NOMO-1 treated with dmso at 0.1 percent for 144 hours (cell line): Measurements from ENCODE around the gene CHST11.

Source experiments
- DNase-seq: peaks from one replicate; lab custom pipeline; 2025; ENCODE audit not compliant: unreplicated experiment; lab: John Stamatoyannopoulos, UW

Gene CHST11

GRCh38 chr12:104427547-104427938 lies 29.2 kb upstream of the CHST11 start:
- no peak for DNase-seq

DNA sequence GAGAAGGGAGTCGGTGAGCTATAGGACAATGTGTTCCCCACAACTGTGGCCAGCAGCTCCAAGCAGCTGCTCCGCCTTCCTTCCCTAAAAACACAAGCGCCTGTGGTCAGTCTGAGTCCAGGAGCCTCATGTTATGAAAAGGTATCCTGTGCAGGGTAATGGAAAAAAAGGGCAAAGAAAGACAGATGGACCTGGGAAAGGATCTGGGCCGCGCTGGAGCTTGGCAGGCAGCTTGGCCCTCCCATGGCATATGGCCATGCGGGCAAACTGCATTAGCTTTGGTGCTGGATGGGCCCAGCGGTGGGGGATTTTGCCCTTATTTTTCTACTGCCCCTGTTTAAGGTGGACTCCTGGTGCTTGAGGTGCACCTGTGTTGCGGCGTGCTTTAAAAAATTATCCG lies 23.7 kb upstream of the CHST11 start:
- no peak for DNase-seq

GRCh38 chr12:104434129-104434528 lies 22.6 kb upstream of the CHST11 start:
- DNase-seq = no peak

DNA sequence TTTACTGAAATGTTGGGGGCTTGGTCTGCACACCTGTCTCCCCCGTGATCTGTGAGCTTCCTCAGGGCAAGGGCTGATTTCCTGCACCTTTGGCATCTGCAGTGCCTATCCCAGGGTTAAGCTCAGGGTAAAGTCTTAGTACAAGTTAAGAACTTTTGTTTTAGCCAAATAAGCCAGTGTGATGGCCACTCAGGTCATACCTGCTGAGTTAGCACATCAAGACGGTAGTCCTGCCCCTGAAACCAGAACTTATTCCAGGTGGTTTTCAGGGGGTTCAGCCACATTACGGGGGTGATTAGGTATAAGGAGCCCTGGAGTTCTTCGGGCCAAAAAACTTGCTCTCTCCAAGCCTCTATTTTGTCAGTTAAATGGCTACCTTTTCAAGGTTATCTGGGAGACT lies 21.6 kb upstream of the CHST11 start:
- no peak for DNase-seq

DNA sequence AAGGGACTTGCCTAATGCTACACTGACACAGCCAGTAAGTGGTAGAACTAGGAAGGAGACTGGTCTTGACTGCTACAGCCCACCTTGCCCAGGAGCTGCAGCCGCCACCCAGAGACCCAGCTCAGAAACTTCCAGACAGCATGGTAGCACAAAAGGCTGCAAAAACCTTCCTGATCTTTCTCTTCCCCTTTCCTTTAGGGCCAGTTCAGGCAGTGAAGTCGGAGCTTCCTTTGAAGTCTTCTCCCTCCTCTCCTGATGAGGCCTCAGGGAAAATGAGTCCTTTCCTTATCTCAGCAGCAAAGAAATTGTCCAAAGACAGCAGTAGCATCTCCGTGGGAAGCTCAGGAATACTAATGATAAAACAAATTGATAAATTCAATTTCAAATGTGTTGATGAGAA lies 21.0 kb upstream of the CHST11 start:
- DNase-seq = no peak

- DNase-seq = no peak
Measured at GRCh38 chr12:104436790-104437189, 20.0 kb upstream of the CHST11 start.

DNA sequence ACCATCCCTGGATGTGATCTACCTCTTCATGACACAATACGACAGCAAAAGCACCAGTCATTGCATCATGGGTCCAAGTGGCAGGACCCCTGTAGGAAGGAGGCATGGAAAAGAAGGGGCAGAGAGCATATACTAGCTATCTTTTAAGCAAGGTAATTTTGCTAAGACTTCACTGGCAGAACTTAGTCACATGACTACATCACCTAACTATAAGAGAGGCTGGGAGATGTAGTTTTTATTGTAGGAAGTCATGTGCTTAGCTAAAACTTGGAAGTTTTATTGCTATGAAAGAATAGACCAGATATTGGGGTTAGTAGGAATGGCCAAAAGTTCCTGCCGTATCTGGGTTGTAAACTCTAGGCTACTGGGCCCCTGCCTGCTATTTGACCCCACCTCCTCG lies 18.6 kb upstream of the CHST11 start:
- no peak for DNase-seq

DNA sequence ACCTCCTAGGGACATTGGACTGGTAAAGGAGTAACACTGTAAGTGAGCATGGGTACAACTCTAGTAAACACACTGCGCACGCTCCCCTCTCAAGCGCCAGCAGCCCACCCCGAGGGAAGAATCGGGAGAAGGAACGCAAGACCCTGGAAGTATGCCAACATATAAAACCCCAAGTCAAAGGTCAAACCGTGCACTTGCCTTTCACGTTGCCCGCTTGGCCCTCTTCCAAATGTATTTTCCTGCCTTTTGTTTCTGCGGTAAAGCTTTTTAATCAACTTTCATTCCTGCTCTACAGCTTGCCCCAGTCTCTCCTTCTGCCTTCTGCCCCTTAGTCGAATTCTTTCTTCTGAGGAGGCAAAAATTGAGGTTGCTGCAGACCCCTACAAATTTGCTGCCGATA lies 17.6 kb upstream of the CHST11 start:
- no peak for DNase-seq

GRCh38 chr12:104443008-104443407 lies 13.7 kb upstream of the CHST11 start:
- no peak for DNase-seq

GRCh38 chr12:104446646-104447421 lies 9.9 kb upstream of the CHST11 start:
- no peak for DNase-seq

DNA sequence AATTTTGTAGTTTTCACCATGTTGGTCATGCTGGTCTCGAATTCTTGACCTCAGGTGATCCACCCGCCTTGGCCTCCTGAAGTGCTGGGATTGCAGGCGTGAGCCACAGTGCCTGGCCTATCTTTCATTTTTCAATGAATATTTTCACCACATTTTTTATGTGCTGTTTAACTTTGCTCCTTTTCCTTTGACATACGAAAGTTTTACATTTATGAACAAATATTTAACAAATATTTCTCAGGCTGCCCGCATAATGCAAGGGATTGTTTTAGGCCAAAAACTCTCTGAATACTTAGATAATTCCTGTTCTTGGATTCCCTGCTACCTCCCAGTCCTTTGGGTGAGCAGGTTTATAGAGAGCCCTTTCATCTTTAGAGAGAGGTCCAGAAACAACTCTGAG lies 8.7 kb upstream of the CHST11 start:
- no peak for DNase-seq

DNA sequence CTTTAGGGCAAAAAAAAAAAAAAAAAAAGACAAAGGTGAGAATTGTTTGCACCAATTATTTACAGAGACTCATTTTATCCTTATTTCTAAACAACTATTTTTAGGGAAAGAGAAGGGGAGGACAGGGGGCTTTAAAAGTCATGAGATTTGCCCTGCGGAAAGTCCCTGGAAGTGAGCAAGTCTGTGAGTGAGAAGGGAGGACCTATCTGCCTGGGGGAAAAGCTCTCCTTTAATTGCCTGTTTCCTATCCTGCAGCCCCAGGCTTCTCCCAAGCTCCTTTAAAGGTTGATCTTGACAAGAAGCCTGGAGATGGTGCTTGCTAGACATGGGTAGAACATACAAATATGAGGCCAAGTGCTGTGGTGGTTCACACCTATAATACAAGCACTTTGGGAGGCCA lies 8.3 kb upstream of the CHST11 start:
- DNase-seq = no peak

- DNase-seq = no peak
Measured at GRCh38 chr12:104450700-104451099, 6.0 kb upstream of the CHST11 start.

- DNase-seq = no peak
Measured at GRCh38 chr12:104452087-104452486, 4.7 kb upstream of the CHST11 start.

DNA sequence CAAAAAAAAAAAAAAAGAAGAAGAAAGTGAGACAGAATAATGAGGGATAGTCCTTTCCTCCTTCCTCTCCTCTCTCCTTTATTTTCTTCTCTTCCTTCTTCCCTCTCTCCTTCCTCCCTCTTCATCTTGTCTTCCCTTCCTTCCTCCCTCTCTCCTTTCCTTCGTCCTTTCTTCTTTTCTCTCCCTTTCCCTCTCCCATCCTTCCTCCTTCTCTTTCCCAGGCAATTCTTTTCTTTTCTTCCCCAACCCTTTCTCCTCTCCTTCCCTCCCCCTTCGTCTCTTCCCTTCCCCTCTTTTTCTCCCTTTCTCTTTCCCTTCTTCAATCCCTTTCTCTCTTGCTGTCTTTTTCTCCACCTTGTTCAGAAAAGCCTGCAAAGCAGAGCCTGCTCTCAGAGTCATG lies 3.6 kb upstream of the CHST11 start:
- no peak for DNase-seq

GRCh38 chr12:104454997-104455396 lies 1.8 kb upstream of the CHST11 start:
- DNase-seq = no peak

DNA sequence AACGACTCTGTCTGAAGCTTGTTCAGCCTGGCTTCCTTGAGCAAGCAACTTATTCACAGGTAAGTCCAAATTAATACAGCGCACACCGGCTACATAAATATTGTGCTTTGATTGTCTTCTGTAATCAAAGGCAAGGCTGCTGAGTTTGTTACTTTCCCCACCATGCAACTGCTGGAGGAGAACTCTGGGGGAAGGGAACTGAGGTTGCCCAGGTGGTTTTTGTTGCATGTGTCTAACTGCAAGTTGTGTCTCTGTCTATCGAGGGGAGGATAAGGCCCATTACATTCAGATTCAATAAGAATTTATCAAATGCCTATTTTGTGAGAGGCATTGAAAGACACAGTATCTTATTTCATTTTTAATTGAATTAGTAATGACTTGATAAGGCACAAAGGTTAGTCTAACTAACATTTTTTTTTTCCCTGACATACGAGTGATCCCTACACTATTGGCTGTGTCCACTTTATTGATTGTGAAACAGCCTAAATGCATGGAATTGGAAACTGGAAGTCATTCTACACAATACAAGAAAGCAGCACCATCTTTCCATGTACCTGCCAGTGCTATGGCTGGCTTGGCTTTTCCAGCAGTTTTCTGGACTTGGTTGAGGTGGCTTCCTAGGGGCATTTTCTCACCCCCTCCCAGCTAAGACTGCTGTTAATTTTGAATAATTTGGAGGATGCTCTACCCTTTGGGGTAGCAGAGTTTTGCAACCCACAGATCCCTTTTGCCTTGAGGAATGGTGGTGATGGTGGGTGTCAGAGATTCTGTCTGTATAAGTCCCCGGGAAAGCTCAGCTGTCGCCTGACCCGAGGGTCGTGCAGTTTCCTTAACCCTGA lies 951 bp upstream of the CHST11 start:
- no peak for DNase-seq

DNA sequence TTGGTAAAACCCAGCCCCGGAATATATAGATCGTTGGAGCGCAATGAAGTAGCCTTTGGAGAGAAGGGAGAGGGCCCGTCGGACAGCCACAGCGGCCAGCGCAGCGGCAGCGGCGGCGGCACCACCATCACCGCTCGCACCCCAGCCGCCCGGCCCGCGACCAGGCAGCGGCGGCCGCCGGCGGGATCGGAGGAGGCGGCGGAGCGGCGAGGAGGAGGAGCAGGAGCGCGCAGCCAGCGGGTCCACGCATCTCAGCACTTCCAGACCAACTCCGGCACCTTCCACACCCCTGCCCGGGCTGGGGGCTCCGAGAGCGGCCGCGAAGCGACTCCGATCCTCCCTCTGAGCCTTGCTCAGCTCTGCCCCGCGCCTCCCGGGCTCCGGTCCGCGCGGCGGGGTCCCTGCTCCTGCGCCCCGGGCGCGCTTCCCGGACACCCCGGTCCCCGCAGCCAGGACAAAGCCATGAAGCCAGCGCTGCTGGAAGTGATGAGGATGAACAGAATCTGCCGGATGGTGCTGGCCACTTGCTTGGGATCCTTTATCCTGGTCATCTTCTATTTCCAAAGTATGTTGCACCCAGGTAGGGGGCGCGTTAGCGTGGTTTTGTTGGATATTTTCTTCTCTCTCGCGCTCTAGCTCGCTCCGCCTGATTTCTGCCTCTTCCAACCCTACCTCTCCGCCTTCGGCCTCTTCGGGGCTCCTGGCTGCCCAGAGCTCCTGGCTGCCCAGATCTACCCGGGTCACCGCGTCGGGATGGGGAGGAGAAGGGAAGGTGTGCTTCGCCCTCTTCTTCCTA lies 400 bp downstream of the CHST11 start:
- DNase-seq = peak; percentile 24

DNA sequence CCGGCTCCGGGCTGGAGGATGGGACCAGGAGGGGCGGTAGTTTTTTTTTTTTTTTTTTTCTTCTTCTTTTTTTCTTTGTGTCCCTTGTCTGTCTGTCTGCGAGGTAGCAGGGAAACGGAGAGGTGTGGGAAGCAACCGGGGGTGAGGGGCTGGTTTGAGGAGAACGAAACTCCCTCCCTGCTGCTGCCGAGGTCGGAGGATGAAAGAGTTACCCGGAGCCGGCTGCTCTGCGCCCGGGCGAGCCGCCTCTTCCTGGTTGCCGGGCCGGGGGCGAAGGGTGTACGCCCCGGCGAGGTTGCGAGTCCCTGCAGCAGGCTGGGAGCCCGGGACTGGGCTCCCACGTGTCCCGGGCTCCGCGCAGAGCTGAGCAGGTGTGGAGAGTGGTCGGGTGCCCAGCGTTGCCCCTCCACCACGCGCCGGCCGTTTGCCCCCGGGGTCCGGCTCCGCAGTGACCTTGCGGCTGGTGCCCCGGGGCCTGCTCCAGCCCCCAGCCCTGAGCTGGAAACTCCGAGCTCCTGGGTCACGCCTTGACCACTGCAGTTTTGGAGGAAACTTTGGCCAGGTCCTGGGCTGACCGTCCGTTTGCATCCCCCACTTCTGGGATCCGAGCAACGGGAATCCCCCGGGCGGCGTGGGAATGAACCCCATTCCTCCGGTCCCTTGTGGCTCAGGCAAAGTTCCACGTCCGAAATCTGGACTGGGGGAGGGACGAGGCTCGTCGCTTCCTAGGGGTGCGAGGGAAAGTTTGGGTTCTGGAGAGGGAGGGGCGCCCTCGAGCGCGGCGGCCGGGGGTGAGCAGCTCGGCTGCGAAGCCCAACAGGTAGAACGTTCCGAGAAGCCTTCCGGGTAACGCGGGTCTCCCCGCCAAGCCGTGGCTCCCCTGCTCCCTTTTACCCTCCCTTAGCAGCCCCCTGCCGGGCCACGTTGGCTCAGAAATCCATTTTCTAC lies 1.3 kb downstream of the CHST11 start:
- no peak for DNase-seq

GRCh38 chr12:104458694-104459367 lies 2.1 kb downstream of the CHST11 start:
- DNase-seq = no peak
